ENCODE measurements around the gene SLC22A8.

DNA sequence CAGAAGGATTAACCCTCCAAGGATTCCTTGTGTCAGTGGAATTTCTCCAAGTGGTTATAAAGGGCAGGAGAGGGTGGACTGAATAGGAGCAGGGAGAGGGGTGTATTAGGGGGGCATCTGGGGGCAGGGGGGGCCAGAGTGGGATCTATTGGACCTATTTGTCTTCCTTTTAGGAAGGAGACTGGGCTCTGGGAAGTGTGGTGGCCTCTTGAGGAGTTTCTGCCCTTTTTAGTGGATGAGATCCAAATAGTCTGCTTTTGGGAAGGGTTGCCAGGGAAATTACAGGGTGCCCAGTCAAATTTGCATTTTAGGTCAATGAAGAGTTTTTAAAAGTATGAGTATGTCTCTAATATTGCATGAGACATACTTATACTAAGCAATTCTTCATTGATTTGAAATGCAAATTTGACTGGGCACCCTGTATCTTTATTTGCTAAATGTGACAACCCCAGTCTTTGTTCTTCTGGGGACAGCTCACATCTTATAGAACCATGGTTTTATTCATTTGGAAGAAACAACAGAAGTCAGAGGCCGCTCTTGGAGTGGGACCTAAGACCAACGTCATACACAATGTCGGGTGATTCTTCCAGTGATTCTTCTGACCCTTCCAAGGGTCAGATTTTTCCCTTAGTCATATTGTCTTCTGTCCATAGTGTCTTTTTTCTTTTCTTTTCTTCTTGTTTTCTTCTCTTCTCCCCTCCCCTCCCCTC lies 30.4 kb downstream of the SLC22A8 start:
- TF ChIP-seq, protein P1, sequence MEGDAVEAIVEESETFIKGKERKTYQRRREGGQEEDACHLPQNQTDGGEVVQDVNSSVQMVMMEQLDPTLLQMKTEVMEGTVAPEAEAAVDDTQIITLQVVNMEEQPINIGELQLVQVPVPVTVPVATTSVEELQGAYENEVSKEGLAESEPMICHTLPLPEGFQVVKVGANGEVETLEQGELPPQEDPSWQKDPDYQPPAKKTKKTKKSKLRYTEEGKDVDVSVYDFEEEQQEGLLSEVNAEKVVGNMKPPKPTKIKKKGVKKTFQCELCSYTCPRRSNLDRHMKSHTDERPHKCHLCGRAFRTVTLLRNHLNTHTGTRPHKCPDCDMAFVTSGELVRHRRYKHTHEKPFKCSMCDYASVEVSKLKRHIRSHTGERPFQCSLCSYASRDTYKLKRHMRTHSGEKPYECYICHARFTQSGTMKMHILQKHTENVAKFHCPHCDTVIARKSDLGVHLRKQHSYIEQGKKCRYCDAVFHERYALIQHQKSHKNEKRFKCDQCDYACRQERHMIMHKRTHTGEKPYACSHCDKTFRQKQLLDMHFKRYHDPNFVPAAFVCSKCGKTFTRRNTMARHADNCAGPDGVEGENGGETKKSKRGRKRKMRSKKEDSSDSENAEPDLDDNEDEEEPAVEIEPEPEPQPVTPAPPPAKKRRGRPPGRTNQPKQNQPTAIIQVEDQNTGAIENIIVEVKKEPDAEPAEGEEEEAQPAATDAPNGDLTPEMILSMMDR (conservative IDR thresholded peaks at IDR 0.05; ENCODE audit: low read depth in 2 of 2): no peak
- TF ChIP-seq ZNF331 (CRISPR knock-in tag; IDR thresholded peaks at IDR 0.05; ENCODE audit: low read depth) (no peak), EZH2 (IDR thresholded peaks at IDR 0.05; ENCODE audit: low read depth, unreplicated experiment) (no peak)

Measured in GM23338 (cell line).